ENCODE measurements around the gene HDC.

The HDC gene

DNA sequence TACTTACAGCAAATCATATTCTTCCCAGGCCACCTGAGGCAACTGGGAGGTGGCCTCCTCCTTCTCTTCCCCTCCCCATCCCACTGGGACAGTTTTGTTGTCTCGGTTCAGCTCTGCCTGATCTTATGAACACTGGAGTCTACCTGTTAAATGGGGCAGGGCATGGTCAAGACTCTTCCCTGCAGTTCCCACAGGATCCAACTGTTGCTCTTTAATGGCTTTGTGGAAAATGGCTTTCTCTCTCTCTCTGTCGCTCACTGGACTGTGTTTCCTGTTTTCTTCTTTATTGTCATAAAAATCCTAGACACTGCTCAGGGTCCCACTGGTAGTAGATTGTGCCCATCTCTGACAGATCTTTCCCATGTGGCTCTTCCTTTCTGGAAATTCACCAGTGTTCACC lies 43.3 kb downstream of the HDC start:
- DNase-seq, result no peak

- DNase-seq, result no peak
Observed at GRCh38 chr15:50219820-50220219, 45.7 kb downstream of the HDC start.

GRCh38 chr15:50218691-50219090 lies 46.8 kb downstream of the HDC start:
- DNase-seq, result no peak

GRCh38 chr15:50218291-50218690 lies 47.2 kb downstream of the HDC start:
- no peak for DNase-seq

DNA sequence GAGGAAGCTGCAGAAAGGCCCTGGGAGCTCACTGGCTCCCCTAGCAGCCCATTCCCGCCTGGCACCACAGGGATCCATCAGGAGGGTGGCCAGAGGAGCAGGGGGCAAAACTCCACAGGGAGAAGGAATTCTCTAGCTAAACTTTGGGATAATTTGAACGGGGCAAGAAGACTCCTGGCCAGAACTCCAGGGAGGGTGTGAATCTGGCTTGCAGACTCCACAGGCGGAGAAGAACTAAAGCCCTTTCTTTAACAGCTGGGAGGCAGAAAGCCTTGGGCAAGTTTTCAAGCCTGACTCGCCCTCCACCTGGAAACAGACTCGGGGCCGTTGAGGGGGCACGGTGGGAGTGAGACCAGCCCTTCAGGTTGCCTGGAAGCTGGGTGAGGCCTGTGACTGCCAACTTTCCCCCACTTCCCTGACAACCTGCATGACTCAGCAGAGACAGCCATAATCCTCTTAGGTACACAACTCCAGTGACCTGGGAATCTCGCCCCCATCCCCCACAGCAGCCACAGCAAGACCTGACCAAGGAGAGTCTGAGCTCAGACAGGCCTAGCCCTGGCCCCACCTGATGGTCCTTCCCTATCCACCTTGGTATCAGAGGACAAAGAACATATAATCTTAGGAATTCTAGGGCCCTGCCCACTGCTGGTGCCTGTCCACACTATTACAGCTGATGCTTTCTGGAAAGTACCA lies 54.9 kb downstream of the HDC start:
- no peak for DNase-seq

DNA sequence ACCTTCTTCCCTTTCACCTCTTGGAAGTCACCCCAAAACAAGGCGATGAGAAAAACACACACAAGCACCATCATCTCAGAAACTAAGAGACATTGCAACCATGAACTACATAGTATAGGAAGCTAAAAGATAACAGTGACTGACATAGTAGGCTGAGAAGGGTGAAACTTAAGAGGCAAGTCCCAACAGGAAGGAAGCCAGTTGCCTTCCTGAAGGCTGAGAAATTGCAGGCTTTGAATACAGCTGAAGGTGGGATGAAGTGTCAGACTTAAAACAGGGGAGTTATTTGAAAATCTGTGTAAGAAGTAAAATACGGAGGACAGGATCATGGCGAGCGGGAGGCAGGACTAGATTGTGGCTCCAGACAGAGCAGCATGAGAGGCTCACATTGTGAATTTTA lies 55.7 kb downstream of the HDC start:
- no peak for DNase-seq

- DNase-seq, result no peak
Observed at GRCh38 chr15:50206020-50206419, 59.5 kb downstream of the HDC start.

DNA sequence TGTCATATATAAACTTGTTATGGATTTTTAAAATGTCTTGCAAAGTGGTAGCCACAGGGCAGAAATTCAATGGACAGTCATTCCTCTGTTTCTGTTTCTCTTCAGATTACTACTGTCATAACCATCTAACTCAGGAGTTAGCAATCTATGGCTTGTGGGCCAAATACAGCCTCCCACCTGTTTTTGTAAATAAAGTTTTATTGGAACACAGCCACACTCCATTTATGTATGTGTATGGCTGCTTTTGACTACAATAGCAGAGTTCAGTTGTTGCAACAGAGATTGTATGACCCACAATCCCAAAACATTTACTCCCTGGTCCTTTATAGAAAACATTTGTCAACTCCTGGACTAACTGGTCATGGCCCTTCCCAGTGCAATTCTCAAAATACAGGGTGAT lies 63.5 kb downstream of the HDC start:
- DNase-seq, result no peak

DNA sequence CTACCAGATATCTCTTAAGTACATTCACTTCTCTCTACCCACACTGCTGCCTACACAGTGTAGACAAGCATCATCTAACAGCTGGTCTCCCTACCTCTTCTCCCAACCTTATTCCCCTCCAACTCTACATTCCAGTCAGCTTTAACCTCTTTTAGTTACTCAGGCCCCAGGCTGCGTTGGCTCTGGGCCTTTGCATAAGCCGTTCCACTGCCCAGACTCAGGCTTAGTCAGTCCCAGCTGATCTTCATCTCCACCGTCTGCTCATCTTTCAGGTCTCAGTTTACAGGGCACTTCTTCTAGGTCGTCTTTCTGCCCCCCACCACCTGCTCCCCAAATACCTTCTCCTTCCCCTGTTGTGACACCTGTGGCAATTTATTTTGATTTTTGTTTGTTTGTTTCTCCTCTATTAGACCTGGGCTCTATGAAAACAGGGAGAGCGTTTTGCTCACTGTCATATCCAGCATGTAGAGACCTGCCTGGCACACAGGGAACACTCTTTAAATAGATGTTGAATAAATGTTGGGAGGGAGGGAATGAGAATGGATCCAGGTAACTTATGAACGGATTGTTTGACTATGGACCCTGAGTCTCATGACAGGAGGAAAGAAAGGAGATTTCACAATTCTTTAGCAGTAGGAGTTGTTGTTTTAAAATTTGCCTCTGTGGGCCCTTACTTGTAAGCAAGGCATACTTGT lies 72.5 kb downstream of the HDC start:
- DNase-seq, result no peak

DNA sequence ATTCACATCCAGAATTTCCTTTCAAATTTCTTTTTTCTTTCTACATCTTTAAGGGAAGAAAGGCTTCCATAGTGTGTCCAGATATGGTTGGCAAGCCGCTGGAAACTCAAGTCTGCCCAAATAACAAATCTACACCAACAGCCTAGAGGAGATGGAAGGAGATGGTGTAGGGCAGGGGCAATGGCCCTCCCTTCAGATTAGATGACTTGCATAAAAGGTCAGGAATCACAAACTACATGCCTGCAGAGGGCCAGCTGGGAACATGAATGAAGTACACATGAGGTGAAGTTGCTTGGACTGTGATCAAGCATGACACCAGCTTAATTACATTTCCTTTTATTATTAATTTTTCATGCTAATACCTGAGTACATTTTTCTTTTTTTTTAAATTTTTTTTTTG lies 73.4 kb downstream of the HDC start:
- DNase-seq, result no peak
